Stimulated activated CD8-positive, alpha-beta memory T cell treated with anti-CD3 and anti-CD28 coated beads, Interleukin-15, amount 100 ng/mL, for 4 hours (primary cell): Measurements from ENCODE around the gene PDZRN4.
"Not testable (repeated sequence)": the region's sequence is repeated elsewhere in the genome, so short reads cannot be mapped to it uniquely, and the experiment has no call there.

Experiments
- DNase-seq, 2 donors: peaks; one replicate each; pipeline ENCODE4 v3.0.0-alpha.2; 2020; ENCODE audit warnings: low read depth in 2 of 2

The PDZRN4 gene

GRCh38 chr12:41563051-41563450 lies 374.9 kb downstream of the PDZRN4 start:
- DNase-seq, result no peak

- no peak for DNase-seq
Measured at GRCh38 chr12:41564816-41565215, 376.7 kb downstream of the PDZRN4 start.

- no peak for DNase-seq
Measured at GRCh38 chr12:41566703-41567102, 378.6 kb downstream of the PDZRN4 start.

GRCh38 chr12:41573445-41573844 lies 385.3 kb downstream of the PDZRN4 start:
- DNase-seq, result no peak

- no peak for DNase-seq
Measured at GRCh38 chr12:41576925-41577324, 388.8 kb downstream of the PDZRN4 start.

GRCh38 chr12:41577995-41578394 lies 389.9 kb downstream of the PDZRN4 start:
- no peak for DNase-seq

- no peak for DNase-seq
Measured at GRCh38 chr12:41585784-41586183, 397.7 kb downstream of the PDZRN4 start.

GRCh38 chr12:41587574-41587973 lies 399.5 kb downstream of the PDZRN4 start:
- DNase-seq, result no peak

- DNase-seq, result no peak
Measured at GRCh38 chr12:41589878-41590277, 401.8 kb downstream of the PDZRN4 start.

GRCh38 chr12:41596190-41596589 lies 408.1 kb downstream of the PDZRN4 start:
- no peak for DNase-seq

GRCh38 chr12:41604830-41605229 lies 416.7 kb downstream of the PDZRN4 start:
- DNase-seq, result no peak

GRCh38 chr12:41605545-41606305 lies 417.6 kb downstream of the PDZRN4 start:
- DNase-seq, result no peak

GRCh38 chr12:41606468-41607445 lies 418.6 kb downstream of the PDZRN4 start:
- DNase-seq, result no peak

GRCh38 chr12:41612892-41613557 lies 424.9 kb downstream of the PDZRN4 start:
- no peak for DNase-seq

GRCh38 chr12:41615174-41615573 lies 427.1 kb downstream of the PDZRN4 start:
- not testable (repeated sequence) for DNase-seq

- no peak for DNase-seq
Measured at GRCh38 chr12:41619705-41620104, 431.6 kb downstream of the PDZRN4 start.

GRCh38 chr12:41621291-41621690 lies 433.2 kb downstream of the PDZRN4 start:
- no peak for DNase-seq
